SKM-1 treated with dmso at 0.1 percent for 144 hours (cell line): ENCODE measurements around the gene THADA.
"Not testable (repeated sequence)": the region's sequence is repeated elsewhere in the genome, so short reads cannot be mapped to it uniquely, and the experiment has no call there.

Experiments used
- DNase-seq: peaks from one replicate; lab custom pipeline; 2025; ENCODE audit not compliant: unreplicated experiment; lab: John Stamatoyannopoulos, UW

Gene THADA

DNA sequence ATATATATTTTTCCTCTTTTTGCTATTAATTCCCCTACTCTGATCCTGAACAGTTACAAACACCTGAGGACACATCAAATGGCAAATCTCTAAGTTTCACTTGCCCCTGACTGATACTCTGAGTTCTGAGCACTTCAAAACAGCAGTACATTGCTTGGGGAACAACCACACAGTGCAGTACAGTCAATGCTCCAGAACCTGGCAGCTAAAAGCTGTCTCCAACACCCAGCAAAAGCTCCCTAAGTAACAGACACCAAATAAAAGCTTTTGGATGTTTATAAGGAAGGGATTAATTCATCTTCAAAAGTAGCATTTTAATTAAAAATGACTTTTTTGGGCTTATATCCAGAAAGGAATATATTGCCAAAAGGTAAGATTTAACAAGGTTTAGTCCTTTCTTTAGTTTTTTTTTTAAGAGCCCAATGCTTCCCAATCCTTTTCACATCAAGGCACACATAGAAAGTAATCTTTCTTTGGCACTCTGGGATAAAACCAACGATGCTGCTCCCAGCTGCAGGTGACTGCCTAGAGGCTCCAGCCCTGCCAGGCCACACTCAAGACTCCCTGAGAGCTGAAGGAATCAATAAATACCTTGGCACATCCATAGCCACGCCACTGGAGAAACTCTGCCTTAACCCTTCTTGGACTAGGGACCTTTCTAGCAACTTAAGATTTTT is 204.5 kb downstream of the THADA start:
- no peak for DNase-seq

DNA sequence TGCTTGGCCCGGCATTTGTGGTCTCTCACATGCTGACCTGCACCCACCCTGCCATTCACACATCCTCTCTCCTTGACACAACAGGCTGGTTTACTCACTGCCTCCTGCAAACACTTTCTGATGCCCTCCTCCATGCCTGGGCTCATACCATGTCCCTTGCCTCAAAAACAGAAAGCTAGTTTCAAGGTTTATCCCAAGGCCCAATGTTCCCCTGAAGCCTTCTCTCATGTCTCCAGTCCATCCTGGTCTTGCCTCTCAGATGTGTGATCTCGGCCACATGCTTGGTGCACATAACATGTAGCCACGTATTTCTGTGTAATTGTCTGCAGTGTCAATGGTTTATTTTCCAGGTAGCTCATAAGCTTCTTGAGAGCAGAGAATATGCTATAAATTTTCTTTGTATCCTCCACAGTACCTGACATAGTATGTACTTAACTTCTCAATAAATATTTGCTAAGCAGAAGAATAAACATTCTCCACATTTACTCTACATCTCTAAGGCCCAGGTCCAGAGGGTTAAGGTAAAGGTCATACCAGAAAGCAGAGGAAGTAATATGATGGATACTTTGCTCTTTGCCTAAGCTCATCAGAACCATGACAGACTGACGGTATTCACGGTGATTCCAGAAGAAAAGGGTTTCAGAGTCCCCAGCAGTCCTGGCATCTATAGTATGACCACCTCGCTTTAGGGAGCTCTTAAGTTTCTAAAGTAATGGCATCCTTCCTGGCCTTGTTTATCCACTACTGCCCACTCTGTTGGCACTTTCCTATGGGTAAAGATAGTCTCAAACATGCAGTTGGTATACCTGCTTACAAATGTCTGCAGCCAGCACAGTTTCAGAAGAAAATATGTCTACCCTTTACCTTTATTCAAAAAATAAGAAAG is 206.0 kb downstream of the THADA start:
- no peak for DNase-seq

DNA sequence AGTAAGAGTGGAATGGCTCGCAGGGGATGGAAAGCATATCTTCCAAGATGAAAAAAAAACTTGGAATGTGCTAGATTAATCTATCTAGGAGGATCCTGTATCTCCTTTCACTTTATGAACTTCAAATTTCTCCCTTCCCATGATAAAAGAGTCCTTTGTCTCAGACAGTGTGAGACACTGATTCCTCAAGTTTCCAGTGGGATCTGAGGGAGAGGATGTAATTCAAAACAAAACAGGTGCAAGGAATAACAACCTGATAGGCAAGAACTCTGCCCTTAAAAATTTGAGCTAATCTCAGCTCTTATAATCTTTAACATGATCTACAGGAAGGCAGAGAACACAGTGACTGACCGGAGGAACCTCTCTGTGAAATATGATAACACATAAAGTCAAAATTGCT is 207.5 kb downstream of the THADA start:
- no peak for DNase-seq

DNA sequence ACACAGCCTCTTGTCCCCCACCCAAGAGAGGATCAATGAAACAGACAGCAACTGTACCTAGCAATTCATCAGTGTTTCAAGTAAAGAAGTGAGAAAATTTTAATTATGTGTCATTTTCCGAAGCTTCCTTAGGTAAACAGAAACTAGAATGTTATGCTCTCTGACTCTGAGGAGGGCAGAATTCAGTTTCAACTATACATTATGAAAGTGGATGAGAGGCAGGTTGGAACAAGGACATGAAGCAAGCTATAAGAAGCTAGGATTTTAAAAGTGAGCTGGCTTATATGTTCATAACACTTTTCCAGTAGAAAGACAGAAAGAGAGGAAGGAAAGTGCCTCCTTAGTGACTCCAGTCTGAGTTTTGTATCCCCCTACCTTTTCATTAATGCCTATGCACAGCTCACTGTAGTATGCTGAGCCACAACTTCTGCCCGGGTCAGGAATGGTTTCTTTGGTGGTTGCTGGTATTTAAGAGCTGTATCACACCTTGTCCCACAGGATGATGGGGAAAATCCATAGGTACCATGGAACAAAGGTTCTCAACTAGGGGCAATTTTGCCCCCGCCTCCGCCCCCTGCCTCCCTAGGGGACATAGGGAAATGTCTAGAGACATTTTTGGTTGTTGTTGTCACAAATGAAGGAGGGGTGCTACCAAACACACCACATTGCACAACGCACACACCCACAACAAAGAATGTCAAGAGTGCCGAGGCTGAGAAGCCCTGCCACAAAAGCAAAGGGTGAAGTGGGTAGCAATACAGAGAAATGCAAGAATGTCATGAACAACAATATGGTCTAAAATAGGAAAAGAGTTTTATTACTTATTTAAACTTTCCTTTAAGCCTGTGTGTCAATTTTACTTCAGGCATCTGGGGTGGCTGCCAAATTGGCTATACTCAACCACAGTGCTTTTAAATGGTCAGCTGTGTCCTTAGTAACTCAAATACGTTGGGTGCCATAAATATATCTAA is 208.5 kb downstream of the THADA start:
- DNase-seq = no peak

DNA sequence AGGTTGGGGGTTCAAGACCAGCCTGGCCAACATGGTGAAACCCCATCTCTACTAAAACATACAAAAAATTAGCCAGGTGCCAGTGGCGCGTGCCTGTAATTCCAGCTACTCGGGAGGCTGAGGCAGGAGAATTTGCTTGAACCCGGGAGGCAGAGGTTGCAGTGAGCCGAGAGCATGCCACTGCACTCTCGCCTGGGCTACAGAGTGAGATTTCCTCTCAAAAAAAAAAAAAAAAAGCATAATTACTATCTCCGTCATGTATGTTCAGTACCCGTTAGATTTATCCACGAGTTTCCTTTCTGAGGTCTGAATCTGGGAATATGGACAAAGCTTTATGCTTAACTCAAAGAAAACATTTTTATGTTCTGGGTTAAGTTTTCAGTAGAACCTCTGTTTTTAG is 209.2 kb downstream of the THADA start:
- not testable (repeated sequence) for DNase-seq

DNA sequence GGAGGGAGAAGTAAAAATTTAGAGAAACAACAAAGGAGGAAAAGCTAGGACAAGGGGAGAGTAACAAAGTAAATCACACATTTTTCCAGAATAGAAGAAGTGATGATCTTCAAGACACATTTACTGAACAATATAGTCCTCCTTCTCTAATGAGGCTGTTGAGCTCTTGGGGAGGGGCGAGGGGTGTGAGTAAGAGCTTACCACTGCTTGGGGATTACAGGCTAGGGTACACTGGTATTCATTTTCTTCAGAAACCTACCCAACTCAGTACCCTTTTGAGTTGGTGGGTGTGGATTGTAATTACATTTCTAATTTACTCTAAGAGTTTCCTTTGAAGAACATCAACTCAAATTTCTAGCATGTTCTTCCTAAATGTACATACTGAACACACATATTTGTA is 211.7 kb downstream of the THADA start:
- no peak for DNase-seq

DNA sequence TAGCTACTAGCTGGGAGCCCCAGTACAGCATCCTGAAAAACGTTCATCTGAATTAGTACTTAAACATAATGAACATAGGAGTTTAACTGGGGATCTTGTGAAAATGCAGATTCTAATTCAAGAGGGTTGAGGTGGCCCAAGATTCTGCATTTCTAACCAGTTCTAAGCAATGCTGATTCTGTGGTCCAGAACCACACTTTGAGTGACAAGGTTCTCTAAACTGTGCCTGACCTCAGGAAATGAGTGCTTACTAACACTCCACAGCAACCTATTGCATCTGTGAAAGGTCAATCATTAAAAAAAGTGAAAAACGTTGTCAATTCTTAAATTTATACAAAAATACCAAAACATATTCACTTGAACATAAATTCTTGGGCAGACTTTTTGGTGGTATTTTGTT is 212.3 kb downstream of the THADA start:
- no peak for DNase-seq

DNA sequence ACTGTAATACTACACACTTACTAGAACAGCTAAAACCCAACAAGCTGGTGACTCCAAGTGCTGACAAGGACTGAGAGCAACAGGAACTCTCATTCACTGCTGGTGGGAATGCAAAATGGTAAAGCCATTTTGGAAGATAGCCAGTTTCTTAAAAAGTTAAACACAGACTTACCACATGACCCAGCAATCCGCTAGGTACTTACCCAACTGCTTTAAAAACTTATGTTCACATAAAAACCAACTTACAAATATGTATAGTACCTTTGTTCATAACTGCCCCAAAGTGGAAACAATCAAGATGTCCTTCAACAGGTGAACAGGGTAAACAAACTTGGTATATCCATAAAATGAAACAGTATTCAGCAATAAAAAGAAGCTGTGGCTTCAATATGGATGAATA is 216.3 kb downstream of the THADA start:
- DNase-seq = no peak

DNA sequence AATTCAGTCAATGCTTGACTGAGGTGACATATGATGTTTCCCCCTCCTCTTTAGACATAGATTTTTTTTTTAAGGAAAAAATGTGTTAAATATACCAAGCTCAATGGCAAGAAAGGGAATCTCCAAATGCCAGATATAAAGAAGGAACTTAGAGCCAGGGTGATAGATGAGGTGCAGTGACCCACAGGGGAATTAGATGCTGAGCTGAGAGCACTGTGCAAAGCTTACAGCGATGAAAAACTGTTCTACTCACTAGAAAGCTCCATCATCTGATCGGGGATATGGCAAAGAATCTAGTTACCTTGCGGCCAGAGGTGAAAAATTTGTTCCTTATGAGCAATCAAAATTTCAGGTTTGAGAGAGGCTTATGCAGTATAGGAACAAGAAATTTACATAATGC is 218.5 kb downstream of the THADA start:
- no peak for DNase-seq

DNA sequence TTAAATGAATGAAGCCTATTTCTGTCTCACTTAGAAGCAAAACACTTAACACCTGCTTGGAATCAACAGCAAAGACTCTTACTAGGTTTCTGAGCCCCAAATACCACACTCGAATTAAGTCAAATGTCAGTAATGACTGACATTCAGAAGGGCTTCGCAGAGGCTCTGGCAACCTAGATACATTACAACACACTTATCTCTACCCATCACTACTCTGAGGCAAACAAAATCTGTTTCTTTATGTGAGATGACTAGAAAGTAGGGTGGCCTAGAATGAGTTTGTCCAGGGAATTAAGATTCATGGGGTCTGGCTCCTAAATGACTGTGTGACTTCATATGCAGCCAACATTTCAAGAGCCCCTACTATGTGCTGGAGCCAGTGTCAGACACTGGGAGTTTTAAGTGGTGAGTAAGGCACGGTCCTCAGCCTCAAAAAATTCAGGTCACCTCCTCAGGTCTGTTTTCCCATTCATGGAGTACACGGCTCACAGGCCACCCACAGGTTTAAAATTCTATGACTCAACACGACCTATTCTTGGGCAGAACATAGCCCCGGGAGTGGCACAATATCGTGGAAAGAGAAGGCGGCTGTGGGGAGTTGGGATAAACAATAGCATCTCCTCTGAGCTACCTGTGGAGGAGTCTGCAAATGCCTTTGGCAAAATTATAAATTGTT is 219.2 kb downstream of the THADA start:
- DNase-seq = no peak

DNA sequence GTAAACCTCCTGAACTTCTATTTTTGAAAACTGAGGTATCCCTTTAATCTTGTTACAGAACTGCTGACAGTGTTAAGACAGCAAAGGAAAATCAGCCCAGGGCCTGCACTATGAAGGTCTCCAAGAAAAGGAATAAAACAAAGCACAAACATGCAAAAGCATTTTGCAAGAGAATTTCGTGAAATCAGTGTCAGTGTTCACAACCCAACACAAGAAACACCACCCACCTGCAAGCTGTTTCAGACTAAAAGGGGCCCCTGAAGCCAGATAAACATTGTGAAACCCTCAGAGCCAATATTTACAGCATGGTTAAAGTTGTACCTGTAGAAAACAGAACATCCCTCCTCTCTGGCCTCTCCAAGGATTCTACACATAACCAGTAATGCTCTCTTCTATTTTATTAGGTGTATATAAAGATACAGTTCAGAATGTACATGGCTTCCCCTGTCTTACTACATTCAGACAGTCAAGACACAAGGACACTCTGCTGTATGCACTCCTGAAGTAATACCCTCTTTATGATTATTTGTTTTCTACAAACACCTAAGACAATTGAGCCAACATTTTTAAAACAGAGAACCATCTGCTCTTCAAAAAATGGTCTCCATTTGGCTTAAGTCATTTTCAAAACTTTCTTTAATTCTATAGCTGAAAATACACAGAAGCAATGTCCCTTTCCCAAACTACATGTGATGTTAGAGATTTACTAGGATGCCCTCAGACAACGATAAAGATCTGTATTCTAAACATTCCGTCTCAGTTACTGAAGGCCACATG is 219.9 kb downstream of the THADA start:
- DNase-seq = no peak

DNA sequence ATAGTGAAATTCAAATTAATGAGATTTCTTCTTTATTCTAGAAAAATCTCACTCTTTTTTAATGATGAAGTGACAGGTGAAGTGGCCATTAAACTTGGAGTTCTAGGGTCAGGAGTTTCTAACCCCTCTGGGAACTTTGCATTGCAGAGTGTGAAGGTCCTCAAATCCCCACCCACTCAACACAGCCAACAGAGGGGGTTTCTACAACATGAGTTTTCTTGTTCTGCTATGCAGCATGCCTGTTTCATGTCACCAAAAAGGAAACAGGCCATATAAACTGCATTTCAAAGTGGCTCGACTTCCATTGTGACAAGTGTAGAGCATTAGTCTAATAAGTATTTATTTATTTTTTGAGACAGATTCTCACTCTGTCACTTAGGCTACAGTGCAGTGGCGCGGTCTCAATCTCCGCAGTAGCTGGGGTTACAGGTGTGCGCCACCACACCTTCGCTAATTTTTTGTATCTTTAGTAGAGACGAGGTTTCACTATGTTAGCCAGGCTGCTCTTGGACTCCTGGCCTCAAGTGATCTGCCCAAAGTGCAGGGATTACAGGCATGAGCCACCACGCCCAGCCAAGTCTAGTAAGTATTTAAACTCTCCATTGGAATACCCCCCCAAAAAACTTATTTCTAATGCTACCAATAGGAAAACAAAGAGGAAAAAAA is 223.3 kb downstream of the THADA start:
- no peak for DNase-seq

DNA sequence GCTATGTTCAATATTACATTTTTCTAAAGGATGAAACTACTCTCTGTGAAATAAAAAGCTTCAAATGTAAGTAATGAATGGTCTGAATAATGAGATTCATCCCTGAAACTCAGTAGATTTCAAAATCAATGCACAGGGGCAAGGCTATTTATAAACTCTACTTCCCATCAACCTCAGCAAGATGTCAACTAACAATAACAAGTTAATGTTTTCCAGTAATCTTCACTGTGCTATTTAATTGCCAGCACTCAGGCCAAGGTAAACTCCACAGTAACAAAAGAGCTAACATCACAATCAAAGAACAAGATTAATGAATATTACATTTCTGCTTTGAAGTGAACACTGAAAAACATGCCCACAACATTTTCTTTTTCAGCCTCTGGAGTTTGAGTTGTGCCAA is 225.1 kb downstream of the THADA start:
- DNase-seq = no peak

DNA sequence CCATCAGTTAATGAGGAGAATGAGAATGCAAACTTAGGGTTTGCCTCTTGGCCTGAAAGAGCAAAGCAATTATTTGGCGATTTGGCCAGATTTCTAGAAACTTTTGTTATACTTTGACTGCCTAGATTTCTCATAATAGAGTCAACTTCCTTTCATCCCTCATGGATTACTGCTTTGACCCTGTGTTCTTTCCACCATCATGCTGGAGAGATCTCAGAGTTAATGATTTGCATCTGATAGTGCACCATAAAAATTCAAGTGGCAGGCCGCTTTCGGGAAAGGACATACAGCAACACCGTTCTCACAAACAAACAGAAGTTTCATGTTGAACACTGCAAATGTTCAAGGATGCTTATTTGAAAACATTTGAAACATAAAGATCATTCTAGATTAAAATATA is 225.7 kb downstream of the THADA start:
- no peak for DNase-seq

DNA sequence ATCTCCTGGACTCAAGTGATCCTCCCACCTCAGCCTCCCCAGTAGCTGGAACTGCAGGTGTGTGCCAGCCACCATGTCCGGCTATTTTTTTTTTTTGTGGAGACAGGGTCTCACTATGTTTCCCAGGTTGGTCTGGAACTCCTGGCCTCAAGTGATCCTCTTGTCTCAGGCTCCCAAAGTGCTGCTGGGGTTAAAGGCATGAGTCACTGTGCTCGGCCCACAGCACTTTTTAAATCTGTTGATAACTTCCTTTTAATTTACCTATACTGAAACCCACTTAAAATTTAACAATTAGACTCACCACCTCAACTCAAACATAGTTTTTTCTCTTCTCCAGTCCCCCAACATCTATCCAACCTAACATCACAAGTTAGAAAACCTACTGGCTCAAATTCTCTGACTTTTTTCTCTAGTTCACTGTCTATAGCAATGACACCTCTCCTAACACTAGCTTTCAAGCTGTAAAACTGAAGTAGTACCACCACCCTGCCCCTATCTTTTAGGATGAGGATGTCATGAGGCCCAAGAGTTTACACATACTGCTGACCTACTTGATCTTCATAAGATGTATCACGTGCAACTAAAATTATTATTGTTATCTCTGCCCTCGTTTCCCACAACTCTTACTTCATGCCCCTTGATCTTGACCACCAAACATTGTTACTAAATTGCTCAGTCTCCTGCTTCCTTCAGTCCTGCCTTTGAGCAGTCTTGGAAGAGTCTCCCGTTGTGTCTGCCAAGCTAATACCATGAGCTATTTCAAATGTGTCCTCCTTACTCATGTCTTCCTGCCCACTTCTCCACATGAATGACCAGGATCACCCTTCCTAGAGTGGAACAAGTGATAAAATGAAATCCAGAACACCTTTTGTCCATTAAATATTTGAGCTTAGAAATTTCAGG is 227.1 kb downstream of the THADA start:
- no peak for DNase-seq

DNA sequence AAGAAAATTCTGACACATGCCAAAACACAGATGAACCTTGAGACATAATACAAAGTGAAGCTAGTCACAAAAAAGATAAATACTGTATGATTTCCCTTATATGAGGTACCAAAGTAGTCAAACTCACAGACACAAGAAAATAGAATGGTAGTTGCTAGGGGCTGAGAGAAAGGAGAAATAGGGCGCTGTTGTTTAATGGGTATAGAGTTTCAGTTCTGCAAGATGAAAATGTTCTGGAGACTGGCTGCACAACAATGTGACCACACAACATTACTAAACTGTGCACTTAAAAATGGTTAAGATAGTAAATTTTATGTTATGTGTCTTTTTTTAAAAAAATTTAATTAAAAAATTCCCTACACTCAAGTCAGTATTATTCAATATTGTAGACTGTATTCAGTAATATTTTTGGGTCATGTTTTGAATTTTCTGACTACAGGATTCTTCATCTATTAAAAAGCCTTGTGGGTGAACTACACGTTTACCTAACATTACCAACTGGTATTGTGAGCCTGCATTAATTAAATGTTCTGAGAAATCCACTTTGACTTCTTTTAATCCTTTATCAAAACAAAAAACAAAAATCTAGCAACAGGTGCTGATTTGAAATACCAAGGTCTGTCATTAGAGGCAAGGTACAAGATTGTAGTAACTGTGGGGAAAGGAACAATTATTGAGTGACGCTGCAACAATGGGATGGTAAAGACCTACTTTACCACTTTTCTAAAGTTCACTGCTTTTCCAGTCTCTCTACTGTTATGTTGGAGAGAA is 228.6 kb downstream of the THADA start:
- peak; percentile 18 for DNase-seq

DNA sequence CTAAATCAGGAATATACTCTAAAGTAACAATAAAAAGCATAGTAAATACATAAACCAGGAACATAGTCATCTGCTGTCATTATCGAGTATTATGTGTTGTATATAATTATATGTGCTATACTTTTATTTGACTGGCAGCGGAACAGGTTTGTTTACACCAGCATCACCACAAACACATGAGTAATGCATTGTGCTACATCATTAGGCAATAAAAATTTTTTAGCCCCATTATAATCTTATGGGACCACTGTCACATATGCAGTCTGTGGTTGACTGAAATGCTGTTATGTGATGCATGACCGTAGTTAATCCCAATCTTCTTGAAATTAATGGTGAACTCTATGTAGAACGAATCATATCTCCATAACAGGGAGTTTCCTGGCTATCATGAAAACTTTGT is 232.7 kb downstream of the THADA start:
- DNase-seq = no peak

DNA sequence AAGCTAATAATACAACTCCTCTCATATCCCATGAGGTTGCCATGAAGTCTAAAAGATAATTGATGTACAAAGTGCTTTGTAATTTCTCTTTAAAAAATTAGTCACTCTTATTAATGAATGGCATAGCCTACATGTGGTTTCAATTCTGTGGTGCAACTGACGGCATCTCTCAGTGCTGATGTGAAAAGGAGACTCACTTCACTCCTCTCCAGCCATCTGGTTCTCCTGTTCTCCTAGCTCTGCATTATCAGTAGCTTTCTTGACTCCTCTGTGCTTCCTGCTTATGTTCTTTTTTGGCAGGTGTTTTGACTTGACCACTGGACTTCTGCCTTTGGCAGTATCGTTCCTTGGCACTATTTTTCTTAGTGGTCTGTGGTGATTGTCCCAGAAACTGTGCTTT is 234.6 kb downstream of the THADA start:
- no peak for DNase-seq
